H9 (cell line): ENCODE data around the gene SFMBT2. TPM values are rescaled to one million over a fixed set of nuclear protein-coding genes. Genes with fewer than 3 reads are reported as not detected.
A peak's percentile ranks its signal among the peaks of the same experiment; 100 is the strongest.

Experiments
- DNase-seq: peaks from one replicate; pipeline ENCODE4 v3.0.0-alpha.2; 2017
- H2AFZ ChIP-seq: one replicate; pipeline ENCODE4 v1.6.1; 2013; ENCODE audit warnings: mild to moderate bottlenecking, low read length, control low read depth, moderate library complexity
- H2AK5ac ChIP-seq: 2 replicates; pipeline ENCODE4 v1.6.1; 2013; ENCODE audit warnings: low read length, control low read depth, mixed read lengths; ENCODE audit not compliant: insufficient read length
- H2BK120ac ChIP-seq: one replicate; pipeline ENCODE4 v1.6.1; 2013; ENCODE audit warnings: low read depth, mild to moderate bottlenecking, low read length, control low read depth, inconsistent platforms; ENCODE audit not compliant: poor library complexity, severe bottlenecking
- H2BK12ac ChIP-seq: 2 replicates; pipeline ENCODE4 v1.6.1; 2013; ENCODE audit warnings: low read length, control low read depth, mixed read lengths, low read depth; ENCODE audit not compliant: insufficient read length
- H2BK15ac ChIP-seq: 2 replicates; pipeline ENCODE4 v1.6.1; 2013; ENCODE audit warnings: low read depth, low read length, control low read depth
- H2BK20ac ChIP-seq: one replicate; pipeline ENCODE4 v1.6.1; 2013; ENCODE audit warnings: low read depth, mild to moderate bottlenecking, low read length, control low read depth, inconsistent platforms; ENCODE audit not compliant: poor library complexity, severe bottlenecking
- H2BK5ac ChIP-seq: 2 replicates; pipeline ENCODE4 v1.6.1; 2013; ENCODE audit warnings: low read length, control low read depth, mixed read lengths; ENCODE audit not compliant: insufficient read length
- H3K14ac ChIP-seq: 2 replicates; pipeline ENCODE4 v1.6.1; 2013; ENCODE audit warnings: low read length, control low read depth; ENCODE audit not compliant: insufficient read depth
- H3K18ac ChIP-seq: 2 replicates; pipeline ENCODE4 v1.6.1; 2013; ENCODE audit warnings: low read depth, mild to moderate bottlenecking, mixed read lengths, low read length, control low read depth; ENCODE audit not compliant: insufficient read length
- H3K23ac ChIP-seq: 2 replicates; pipeline ENCODE4 v1.6.1; 2013; ENCODE audit warnings: low read length, control low read depth, mixed read lengths, low read depth; ENCODE audit not compliant: insufficient read length
- H3K23me2 ChIP-seq: 2 replicates; pipeline ENCODE4 v1.6.1; 2013; ENCODE audit warnings: low read depth, mild to moderate bottlenecking, mixed read lengths, low read length, control low read depth; ENCODE audit not compliant: insufficient read length, poor library complexity, severe bottlenecking
- H3K27ac ChIP-seq: 2 replicates; pipeline ENCODE4 v1.5.1; 2013; ENCODE audit warnings: low read length, control low read depth, mixed read lengths, low read depth; ENCODE audit not compliant: insufficient read length
- H3K27me3 ChIP-seq: 2 replicates; pipeline ENCODE4 v1.6.1; 2013; ENCODE audit warnings: low read length, control low read depth, inconsistent platforms; ENCODE audit not compliant: insufficient read depth
- H3K4ac ChIP-seq: 2 replicates; pipeline ENCODE4 v1.6.1; 2013; ENCODE audit warnings: low read depth, mild to moderate bottlenecking, control low read depth, inconsistent platforms, low read length, moderate library complexity
- H3K4me1 ChIP-seq: 2 replicates; pipeline ENCODE4 v1.6.1; 2013; ENCODE audit warnings: low read length, control low read depth, inconsistent platforms; ENCODE audit not compliant: insufficient read depth
- H3K4me2 ChIP-seq: 2 replicates; pipeline ENCODE4 v1.6.1; 2013; ENCODE audit warnings: low read length, control low read depth, mixed read lengths; ENCODE audit not compliant: insufficient read length, insufficient read depth
- H3K56ac ChIP-seq: 2 replicates; pipeline ENCODE4 v1.6.1; 2013; ENCODE audit warnings: low read depth, mild to moderate bottlenecking, mixed read lengths, low read length, control low read depth; ENCODE audit not compliant: insufficient read length
- H3K79me1 ChIP-seq: 2 replicates; pipeline ENCODE4 v1.6.1; 2013; ENCODE audit warnings: low read depth, mild to moderate bottlenecking, moderate library complexity, low read length, control low read depth, inconsistent platforms; ENCODE audit not compliant: insufficient read depth, poor library complexity, severe bottlenecking
- H3K79me2 ChIP-seq: 2 replicates; pipeline ENCODE4 v1.6.1; 2013; ENCODE audit warnings: low read length, control low read depth, inconsistent platforms; ENCODE audit not compliant: insufficient read depth
- H3K9ac ChIP-seq: 2 replicates; pipeline ENCODE4 v1.6.1; 2013; ENCODE audit warnings: low read length, control low read depth, mixed read lengths; ENCODE audit not compliant: insufficient read length; ENCODE audit errors: extremely low read depth
- H3K9me3 ChIP-seq: one replicate; pipeline ENCODE4 v1.6.1; 2013; ENCODE audit warnings: low read depth, low read length, inconsistent platforms; ENCODE audit not compliant: control insufficient read depth
- H3T11ph ChIP-seq: one replicate; pipeline ENCODE4 v1.6.1; 2013; ENCODE audit warnings: mild to moderate bottlenecking, low read length, control low read depth, inconsistent platforms
- H4K20me1 ChIP-seq: one replicate; pipeline ENCODE4 v1.6.1; 2013; ENCODE audit not compliant: control insufficient read depth, insufficient read length, insufficient read depth
- H4K5ac ChIP-seq: 2 replicates; pipeline ENCODE4 v1.6.1; 2013; ENCODE audit warnings: low read depth, mild to moderate bottlenecking, mixed read lengths, low read length, control low read depth; ENCODE audit not compliant: insufficient read length
- H4K8ac ChIP-seq: replicated peaks from 2 replicates; pipeline ENCODE4 v1.6.1; 2013; ENCODE audit warnings: low read length, control low read depth, mixed read lengths, low read depth; ENCODE audit not compliant: insufficient read length
- H4K91ac ChIP-seq: 2 replicates; pipeline ENCODE4 v1.6.1; 2013; ENCODE audit warnings: low read depth, mild to moderate bottlenecking, moderate library complexity, mixed read lengths, low read length, control low read depth; ENCODE audit not compliant: insufficient read length
- H3K27ac Mint-ChIP-seq, 3 experiments: 2 replicates in 2 of 3; 3 replicates in 1 of 3; pipeline ENCODE4 v1.8.0; 2020 to 2021; ENCODE audit warnings: mixed read lengths in 3 of 3, mild to moderate bottlenecking in 1 of 3, moderate library complexity in 1 of 3
- H3K27me3 Mint-ChIP-seq: 2 replicates; pipeline ENCODE4 v1.8.0; 2021; ENCODE audit warnings: low read depth, mild to moderate bottlenecking, moderate library complexity, mixed read lengths
- H3K36me3 Mint-ChIP-seq, 3 experiments: 2 replicates in 2 of 3; 3 replicates in 1 of 3; pipeline ENCODE4 v1.8.0; 2020 to 2021; ENCODE audit warnings: low read depth in 3 of 3, mixed read lengths in 3 of 3; ENCODE audit not compliant: insufficient read depth in 1 of 3
- H3K4me1 Mint-ChIP-seq, 2 experiments: 2 replicates each; pipeline ENCODE4 v1.8.0; 2020; ENCODE audit warnings: mixed read lengths in 2 of 2
- H3K4me3 Mint-ChIP-seq, 2 experiments: 2 replicates in 1 of 2; 3 replicates in 1 of 2; pipeline ENCODE4 v1.8.0; 2020 to 2021; ENCODE audit warnings: mild to moderate bottlenecking in 2 of 2, mixed read lengths in 2 of 2, moderate library complexity in 1 of 2
- H3K9me3 Mint-ChIP-seq, 2 experiments: 2 replicates in 1 of 2; 3 replicates in 1 of 2; pipeline ENCODE4 v1.8.0; 2020; ENCODE audit warnings: mild to moderate bottlenecking in 2 of 2, mixed read lengths in 2 of 2, moderate library complexity in 1 of 2
- CTCF ChIP-seq: fragments of 200-600 bp; sonication (generic); conservative IDR thresholded peaks from 3 replicates; pipeline ENCODE4 v1.8.0; 2021; ENCODE audit warnings: antibody characterized with exemption, mild to moderate bottlenecking
- WGBS: extraction: QIAGEN DNeasy Blood & Tissue Kit; methylation state at CpG from one replicate; pipeline ENCODE4 v1.1.7; 2013; ENCODE audit warnings: missing lambda C conversion rate, low lambda C conversion rate, mixed read lengths; ENCODE audit not compliant: insufficient read length; ENCODE audit errors: extremely low coverage; 5-methylcytosine and 5-hydroxymethylcytosine counted together
- total RNA-seq: library from RNA; stranded (reverse); gene quantifications from 2 replicates; pipeline ENCODE4 v1.2.1, GENCODE V29; 2021

SFMBT2 gene
- total RNA-seq, 1 experiment from 2014 or later = 5.3 TPM

- Histone ChIP-seq H3K4me2 (no peak overlapping the region), H2AK5ac (no peak overlapping the region), H2BK20ac (no peak overlapping the region), H4K20me1 (no peaks in the 10 kb centered on the region), H3K27ac (no peak overlapping the region), H3K4ac (no peak overlapping the region), H3K27me3 (no peaks in the 10 kb centered on the region), H3K79me1 (no peaks in the 10 kb centered on the region), H3K18ac (no peak overlapping the region), H3K56ac (no peak overlapping the region), H3K14ac (no peak overlapping the region), H2BK12ac (no peak overlapping the region), H3K9me3 (no peaks in the 10 kb centered on the region), H4K91ac (no peak overlapping the region), H3K23ac (no peak overlapping the region), H3K79me2 (no peaks in the 10 kb centered on the region), H2BK15ac (no peak overlapping the region), H3K4me1 (no peaks in the 10 kb centered on the region), H4K5ac (no peak overlapping the region), H4K8ac (no peak overlapping the region), H3K23me2 (no peaks in the 10 kb centered on the region), H2BK120ac (no peak overlapping the region), H2AFZ (no peak overlapping the region), H3T11ph (no peak overlapping the region), H2BK5ac (no peak overlapping the region), H3K9ac (no peak overlapping the region)
- WGBS = no CpG with 5 or more reads among the region's 9 CpGs
- TF ChIP-seq CTCF = no peak
- peaks cover 3 to 10% of the 10 kb centered on the region in 2 experiments; a peak in 2 of 4 replicates for H3K4me1 Mint-ChIP-seq
- no peak overlapping the region for H3K4me3 Mint-ChIP-seq
- peaks cover 2 to 6% (median 4%) of the 10 kb centered on the region in 3 experiments; a peak in 5 of 7 replicates for H3K36me3 Mint-ChIP-seq
- DNase-seq = no peak
- H3K27ac Mint-ChIP-seq = 0 out of 7 replicates have a peak overlapping the region, but pooled peaks of 1 of the 3 experiments have one; percentile 39
- H3K9me3 Mint-ChIP-seq = peaks cover 0 to 6% of the 10 kb centered on the region in 2 experiments; a peak in 3 of 5 replicates
- H3K27me3 Mint-ChIP-seq = no peaks in the 10 kb centered on the region
Measured at GRCh38 chr10:7318836-7319235, 92.0 kb downstream of the SFMBT2 start.
